GM12891 (cell line): ENCODE measurements around the gene ELAC1. TPM values are rescaled to one million over a fixed set of nuclear protein-coding genes. Genes with fewer than 3 reads are reported as not detected.

Source experiments
- DNase-seq: peaks from one replicate; pipeline ENCODE4 v3.0.0; 2011; ENCODE audit warnings: low spot score; ENCODE audit not compliant: insufficient read length
- FAIRE-seq: peaks from 2 replicates; lab custom pipeline; 2011; peaks lifted over from hg19 to GRCh38; lab: Jason Lieb, UNC
- PAX5 ChIP-seq: IDR thresholded peaks from 2 replicates; pipeline ENCODE4 v1.6.1; 2011; ENCODE audit warnings: low read length, moderate library complexity, mild to moderate bottlenecking; ENCODE audit not compliant: insufficient read depth, severe bottlenecking
- POLR2A ChIP-seq: IDR thresholded peaks from 2 replicates; pipeline ENCODE4 v1.6.1; 2011; ENCODE audit warnings: low read depth, low read length, control low read depth
- POLR2AphosphoS5 ChIP-seq: IDR thresholded peaks from 2 replicates; pipeline ENCODE4 v1.6.1; 2011; ENCODE audit warnings: low read depth, low read length, control low read depth
- POU2F2 ChIP-seq: IDR thresholded peaks from 2 replicates; pipeline ENCODE4 v1.6.1; 2011; ENCODE audit warnings: low read depth, mild to moderate bottlenecking, control low read depth, low read length, moderate library complexity
- SPI1 ChIP-seq: IDR thresholded peaks from 2 replicates; pipeline ENCODE4 v1.6.1; 2011; ENCODE audit warnings: low read depth, low read length, control low read depth
- TAF1 ChIP-seq: IDR thresholded peaks from 2 replicates; pipeline ENCODE4 v1.6.1; 2011; ENCODE audit warnings: low read depth, low read length, control low read depth
- polyA plus RNA-seq: library from polyadenylated mRNA; unstranded; fragments of >200 nt; gene quantifications from one replicate; pipeline ENCODE4 v1.2.1, GENCODE V29; 2012; ENCODE audit warnings: low read depth, missing spikeins, inconsistent platforms; ENCODE audit not compliant: missing spikeins

The ELAC1 gene, protein sequence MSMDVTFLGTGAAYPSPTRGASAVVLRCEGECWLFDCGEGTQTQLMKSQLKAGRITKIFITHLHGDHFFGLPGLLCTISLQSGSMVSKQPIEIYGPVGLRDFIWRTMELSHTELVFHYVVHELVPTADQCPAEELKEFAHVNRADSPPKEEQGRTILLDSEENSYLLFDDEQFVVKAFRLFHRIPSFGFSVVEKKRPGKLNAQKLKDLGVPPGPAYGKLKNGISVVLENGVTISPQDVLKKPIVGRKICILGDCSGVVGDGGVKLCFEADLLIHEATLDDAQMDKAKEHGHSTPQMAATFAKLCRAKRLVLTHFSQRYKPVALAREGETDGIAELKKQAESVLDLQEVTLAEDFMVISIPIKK
- 8.7 TPM for polyA plus RNA-seq

GRCh38 chr18:50967714-50968661 lies at the start of gene ELAC1:
ELAC1 (plus strand) TSS chr18:50968040; CDS start chr18:50974405, 6,365 bp downstream.
- peak; percentile 78 for DNase-seq
- FAIRE-seq: peak; percentile 87
- TF ChIP-seq POU2F2: peak; percentile 70
- TF ChIP-seq POLR2A: peak; percentile 87
- TF ChIP-seq PAX5: no peak
- TF ChIP-seq TAF1: peak; percentile 94
- peak; percentile 77 for TF ChIP-seq POLR2AphosphoS5
- TF ChIP-seq SPI1: peak; percentile 55; the same call in 1 of the 2 replicates

DNA sequence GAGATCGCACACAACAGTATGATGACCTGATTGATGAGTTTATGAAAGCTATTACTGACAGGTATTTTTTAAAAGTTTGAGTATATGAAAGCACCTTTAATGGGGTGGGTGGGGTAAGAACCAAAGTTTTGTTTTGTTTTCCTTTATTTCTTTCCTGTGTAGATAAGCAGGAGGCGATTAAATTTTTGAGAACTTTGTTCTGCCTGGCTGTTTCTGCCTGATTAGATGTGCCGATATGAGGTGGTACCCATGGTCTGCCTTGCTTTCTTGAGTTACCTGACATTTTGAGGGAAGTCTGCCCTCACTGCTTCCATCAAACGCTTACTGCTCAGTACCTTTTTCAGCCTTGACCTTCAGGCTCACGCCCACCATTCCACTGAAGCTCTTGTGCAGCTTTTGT lies 49.7 kb upstream of the ELAC1 start:
- TF ChIP-seq POU2F2: no peak

DNA sequence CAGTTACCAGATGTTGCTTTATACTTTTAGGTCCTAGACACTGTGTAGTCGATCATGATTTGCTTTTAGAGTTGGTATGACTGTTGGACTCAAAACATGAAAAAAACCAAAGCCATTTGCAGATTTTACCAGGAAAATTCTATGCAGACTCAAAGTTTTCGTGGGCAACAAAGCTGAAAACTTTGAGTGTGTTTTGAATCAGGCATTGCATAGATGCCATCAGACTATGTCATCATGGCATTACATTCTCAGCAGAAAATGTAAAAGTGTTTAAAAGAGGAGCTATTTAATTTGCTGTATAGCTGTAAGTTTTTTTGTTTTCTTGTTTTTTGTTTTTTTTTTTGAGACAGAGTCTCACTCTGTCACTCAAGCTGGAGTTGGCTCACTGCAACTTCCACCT lies 43.5 kb upstream of the ELAC1 start:
- TF ChIP-seq PAX5: no peak
- TF ChIP-seq POU2F2: no peak
- no peak for TF ChIP-seq TAF1
- TF ChIP-seq SPI1: no peak
- no peak for TF ChIP-seq POLR2AphosphoS5
- TF ChIP-seq POLR2A: no peak
- FAIRE-seq (no peak), DNase-seq (no peak)

More for the DNA sequence above, 49.7 kb upstream of the ELAC1 start:
- DNase-seq: no peak
- no peak for FAIRE-seq

- DNase-seq (no peak), FAIRE-seq (no peak)
- TF ChIP-seq TAF1 (no peak), POLR2AphosphoS5 (no peak), POU2F2 (no peak), SPI1 (no peak), POLR2A (no peak), PAX5 (no peak)
These were observed 41.3 kb upstream of the ELAC1 start for GRCh38 chr18:50926521-50926920.

DNA sequence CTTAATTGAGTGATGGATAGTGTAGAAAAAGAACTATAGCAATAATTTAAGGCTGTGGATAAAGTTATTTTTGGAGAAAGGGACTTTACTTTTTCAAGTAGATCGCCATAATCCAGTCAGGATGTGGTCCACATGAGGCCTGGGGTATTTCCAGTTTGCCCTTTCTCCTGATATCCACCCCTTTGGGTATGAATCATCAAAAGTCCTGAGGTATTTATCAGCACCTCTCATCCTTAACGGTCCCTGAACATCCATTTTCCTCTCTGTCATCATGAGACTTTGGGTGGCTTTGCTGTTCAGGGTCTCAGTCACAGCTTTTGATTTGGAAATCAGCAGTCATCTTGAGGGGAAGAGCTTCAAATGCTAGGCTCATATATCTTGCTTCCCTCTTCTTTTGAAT lies 39.3 kb upstream of the ELAC1 start:
- no peak for FAIRE-seq
- no peak for DNase-seq
- TF ChIP-seq POLR2A: no peak
- no peak for TF ChIP-seq SPI1
- no peak for TF ChIP-seq PAX5
- no peak for TF ChIP-seq TAF1
- TF ChIP-seq POLR2AphosphoS5: no peak
- no peak for TF ChIP-seq POU2F2

DNA sequence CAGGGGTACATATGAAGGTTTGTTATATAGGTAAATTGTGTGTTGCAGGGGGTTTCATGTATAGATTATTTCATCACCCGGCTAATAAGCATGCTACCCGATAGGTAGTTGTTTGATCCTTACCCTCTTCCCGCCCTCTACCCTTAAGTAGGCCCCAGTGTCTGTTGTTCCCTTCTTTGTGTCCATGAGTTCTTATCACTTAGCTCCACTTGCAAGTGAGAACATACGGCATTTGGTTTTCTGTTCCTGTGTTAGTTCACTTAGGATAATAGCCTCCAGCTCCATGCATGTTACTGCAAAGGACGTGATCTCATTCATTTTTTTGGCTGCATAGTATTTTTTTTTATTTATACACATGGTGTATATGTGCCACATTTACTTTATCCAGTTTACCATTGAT lies 34.2 kb upstream of the ELAC1 start:
- TF ChIP-seq POLR2AphosphoS5 (no peak), TAF1 (no peak), SPI1 (no peak), PAX5 (no peak), POLR2A (no peak), POU2F2 (no peak)
- no peak for FAIRE-seq
- DNase-seq: no peak

GRCh38 chr18:50934545-50935211 lies 33.2 kb upstream of the ELAC1 start:
- no peak for TF ChIP-seq PAX5
- no peak for TF ChIP-seq TAF1
- no peak for TF ChIP-seq POU2F2
- no peak for TF ChIP-seq SPI1
- no peak for TF ChIP-seq POLR2A
- TF ChIP-seq POLR2AphosphoS5: no peak
- FAIRE-seq: no peak

GRCh38 chr18:50935493-50936191 lies 32.2 kb upstream of the ELAC1 start:
- DNase-seq (no peak), FAIRE-seq (no peak)
- TF ChIP-seq TAF1: no peak
- TF ChIP-seq POLR2A: no peak
- TF ChIP-seq SPI1: no peak
- no peak for TF ChIP-seq POU2F2
- TF ChIP-seq POLR2AphosphoS5: no peak
- no peak for TF ChIP-seq PAX5

More at GRCh38 chr18:50934545-50935211, 33.2 kb upstream of the ELAC1 start:
- no peak for DNase-seq

DNA sequence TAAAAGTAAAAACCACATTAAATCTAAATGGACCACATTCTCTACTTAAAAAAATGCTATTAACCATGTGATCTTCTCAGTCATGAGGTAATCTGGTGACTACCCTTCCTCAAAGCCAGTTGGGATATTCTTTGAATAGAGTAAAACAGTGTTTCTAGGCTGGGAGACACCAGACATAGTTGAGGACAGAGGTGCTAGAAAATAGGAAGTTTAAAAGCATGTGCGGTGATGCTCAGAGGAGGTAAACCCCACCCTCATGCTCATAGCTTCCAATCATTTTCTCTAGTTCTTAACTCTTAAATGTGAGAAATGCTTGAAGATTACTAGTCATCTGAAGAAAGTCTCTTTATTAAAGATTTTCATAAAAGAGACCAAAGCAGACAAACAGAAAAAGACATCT lies 30.7 kb upstream of the ELAC1 start:
- FAIRE-seq: no peak
- TF ChIP-seq POLR2AphosphoS5 (no peak), POLR2A (no peak), POU2F2 (no peak), SPI1 (no peak), PAX5 (no peak), TAF1 (no peak)
- no peak for DNase-seq
